ENCODE data around the gene PHYKPL. TPM values are rescaled to one million over a fixed set of nuclear protein-coding genes. Genes with fewer than 3 reads are reported as not detected.

PHYKPL gene
- total and polyA plus RNA-seq, 2 of the 13 experiments (the other 11 are each of a cell fraction or from before 2014, with no cell fraction given) = 18.0 to 78.6 TPM

DNA sequence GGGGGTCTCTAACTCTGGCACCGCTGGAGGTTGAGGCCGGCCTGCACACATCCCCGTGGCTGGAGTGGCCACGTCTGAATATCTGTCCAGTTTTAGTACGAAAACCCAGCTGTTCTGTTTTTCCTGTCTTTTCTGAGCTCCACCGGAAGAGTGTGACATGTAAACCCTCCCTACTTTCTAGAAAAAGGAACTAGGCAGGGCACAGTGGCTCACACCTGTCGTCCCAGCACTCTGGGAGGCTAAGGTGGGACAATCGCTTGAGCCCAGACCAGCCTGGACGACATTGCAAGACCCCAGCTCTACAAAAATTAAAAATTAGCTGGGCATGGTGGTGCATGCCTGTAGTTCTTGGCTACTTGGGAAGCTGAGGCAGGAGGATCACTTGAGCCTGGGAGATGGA is 8.2 kb upstream of the PHYKPL start (continued):
- no peak for TF ChIP-seq NFAT5 (CRISPR knock-in tag; IDR thresholded peaks at IDR 0.05)
- no peak for TF ChIP-seq SP5 (CRISPR knock-in tag; IDR thresholded peaks at IDR 0.05; ENCODE audit: borderline replicate concordance, low read depth)
- TF ChIP-seq ZFP36L1 (CRISPR knock-in tag; IDR thresholded peaks at IDR 0.05) = no peak
- TF ChIP-seq, protein P1, sequence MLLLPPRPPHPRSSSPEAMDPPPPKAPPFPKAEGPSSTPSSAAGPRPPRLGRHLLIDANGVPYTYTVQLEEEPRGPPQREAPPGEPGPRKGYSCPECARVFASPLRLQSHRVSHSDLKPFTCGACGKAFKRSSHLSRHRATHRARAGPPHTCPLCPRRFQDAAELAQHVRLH (CRISPR knock-in tag; IDR thresholded peaks at IDR 0.05; ENCODE audit: borderline replicate concordance, low read depth) = no peak
- no peak for TF ChIP-seq ZNF446 (CRISPR knock-in tag; IDR thresholded peaks at IDR 0.05)

- no peaks in the 10 kb centered on the region for H3K9me3 ChIP-seq (ENCODE audit: low read length)
- H3K36me3 ChIP-seq (replicated peaks in 1 of 2; ENCODE audit: control insufficient read depth in 1 of 2, insufficient read depth in 2 of 2, low read length in 2 of 2) = no peaks in the 10 kb centered on the region
- H3K4me3 ChIP-seq (replicated peaks in 1 of 3; ENCODE audit: insufficient read depth in 1 of 3, low read depth in 2 of 3, low read length in 3 of 3) = no peak overlapping the region
- ChIA-PET POLR2A (no interaction called here), CTCF (ENCODE audit: low intra/inter-chr PET ratio, low total read pairs) (no interaction called here)
- H2AFZ ChIP-seq (ENCODE audit: low read length) = no peak overlapping the region
- H3K4me2 ChIP-seq (ENCODE audit: low read depth, low read length) = no peak overlapping the region
- H3K9ac ChIP-seq (ENCODE audit: insufficient read depth, low read depth, low read length) = no peak overlapping the region
- no peaks in the 10 kb centered on the region for H3K79me2 ChIP-seq (ENCODE audit: insufficient read depth, low read length)
- H3K4me1 ChIP-seq (ENCODE audit: insufficient read depth, low read length) = peaks cover 33% of the 10 kb centered on the region
- no peak for FAIRE-seq
- H3K27me3 ChIP-seq (ENCODE audit: control insufficient read depth in 1 of 2, insufficient read depth in 2 of 2, low read length in 2 of 2) = no peaks in the 10 kb centered on the region; a peak in 2 of 5 replicates
- DNase-seq (ENCODE audit: low spot score) = no peak
- intact Hi-C loops (cut with micrococcal nuclease; ENCODE audit: unreplicated experiment) = no loop called here
- no peak; the same call in 2 of the 3 replicates for ATAC-seq
- 89% methylated on average over 13 of the region's 19 CpGs for WGBS (ENCODE audit: low lambda C conversion rate)
- BruUV-seq (replicated peaks) = no TSS peak
- no peaks in the 10 kb centered on the region for H4K20me1 ChIP-seq (ENCODE audit: insufficient read depth, low read length)
- in situ Hi-C loops (cut with HindIII; ENCODE audit: extremely low pct_ligation_motif_present, low pct_unique_long_range_greater_than_20kb) = no loop called here
- no peak overlapping the region for H3K27ac ChIP-seq (ENCODE audit: extremely low read length, insufficient read depth, low read length)
- TF ChIP-seq ZNF317 (CRISPR knock-in tag; IDR thresholded peaks at IDR 0.05) (no peak), SMARCE1 (IDR thresholded peaks at IDR 0.05; ENCODE audit: borderline replicate concordance) (no peak), SALL1 (CRISPR knock-in tag; IDR thresholded peaks at IDR 0.05) (no peak), SNAPC2 (CRISPR knock-in tag; IDR thresholded peaks at IDR 0.05) (no peak), SCMH1 (CRISPR knock-in tag; IDR thresholded peaks at IDR 0.05; ENCODE audit: borderline replicate concordance) (no peak), FOXP1 (IDR thresholded peaks at IDR 0.05) (no peak), FOXP1 (CRISPR knock-in tag; IDR thresholded peaks at IDR 0.05) (no peak), MEIS1 (CRISPR knock-in tag; IDR thresholded peaks at IDR 0.05; ENCODE audit: borderline replicate concordance) (no peak), ARNT (IDR thresholded peaks at IDR 0.05) (no peak), ZFAT (CRISPR knock-in tag; conservative IDR thresholded peaks at IDR 0.05) (no peak), ZNF513 (CRISPR knock-in tag; conservative IDR thresholded peaks at IDR 0.05) (no peak), TRIM24 (CRISPR knock-in tag; IDR thresholded peaks at IDR 0.05) (no peak)
- TF ChIP-seq, protein P2, sequence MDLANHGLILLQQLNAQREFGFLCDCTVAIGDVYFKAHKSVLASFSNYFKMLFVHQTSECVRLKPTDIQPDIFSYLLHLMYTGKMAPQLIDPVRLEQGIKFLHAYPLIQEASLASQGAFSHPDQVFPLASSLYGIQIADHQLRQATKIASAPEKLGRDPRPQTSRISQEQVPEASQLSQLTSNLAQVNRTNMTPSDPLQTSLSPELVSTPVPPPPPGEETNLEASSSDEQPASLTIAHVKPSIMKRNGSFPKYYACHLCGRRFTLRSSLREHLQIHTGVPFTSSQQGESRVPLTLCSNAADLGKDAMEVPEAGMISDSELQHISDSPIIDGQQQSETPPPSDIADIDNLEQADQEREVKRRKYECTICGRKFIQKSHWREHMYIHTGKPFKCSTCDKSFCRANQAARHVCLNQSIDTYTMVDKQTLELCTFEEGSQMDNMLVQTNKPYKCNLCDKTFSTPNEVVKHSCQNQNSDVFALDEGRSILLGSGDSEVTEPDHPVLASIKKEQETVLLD (CRISPR knock-in tag; IDR thresholded peaks at IDR 0.05; ENCODE audit: low read depth) = no peak
Observed at GRCh38 chr5:178240341-178240741, 7.7 kb upstream of the PHYKPL start.
